Activated naive CD8-positive, alpha-beta T cell treated with anti-CD3 and anti-CD28 coated beads, Interleukin-2, amount 50 U/mL, for 16 hours (primary cell): ENCODE data around the gene RXRB.
A peak's percentile ranks its signal among the peaks of the same experiment; 100 is the strongest.

ENCODE experiments used
- DNase-seq: peaks from one replicate; pipeline ENCODE4 v3.0.0-alpha.2; 2020; ENCODE audit warnings: low read depth, low spot score

RXRB gene

GRCh38 chr6:33211666-33212422 is 11.4 kb upstream of the RXRB start:
- DNase-seq: no peak

- DNase-seq: no peak
Observed at GRCh38 chr6:33211136-33211535, 10.7 kb upstream of the RXRB start.

GRCh38 chr6:33209856-33210255 is 9.4 kb upstream of the RXRB start:
- no peak for DNase-seq

GRCh38 chr6:33208091-33208967 is 7.9 kb upstream of the RXRB start, which contains the start of gene RING1:
RING1 (plus strand) TSS chr6:33208500; CDS start chr6:33208823, 323 bp downstream.
- peak; percentile 72 for DNase-seq

GRCh38 chr6:33207552-33208090 is 7.2 kb upstream of the RXRB start:
- DNase-seq: no peak

GRCh38 chr6:33206864-33207551 is 6.5 kb upstream of the RXRB start:
- no peak for DNase-seq

- no peak for DNase-seq
Observed at GRCh38 chr6:33206027-33206863, 5.8 kb upstream of the RXRB start.

GRCh38 chr6:33205191-33206026 is 4.9 kb upstream of the RXRB start:
- no peak for DNase-seq

- peak; percentile 84 for DNase-seq
Observed at GRCh38 chr6:33204415-33205190, 4.1 kb upstream of the RXRB start, which contains the start of gene HSD17B8. HSD17B8 (plus strand) TSS chr6:33204655; CDS start chr6:33204669, 14 bp downstream.

- DNase-seq: no peak
Observed at GRCh38 chr6:33204165-33204414, 3.6 kb upstream of the RXRB start.

- DNase-seq: no peak
Observed at GRCh38 chr6:33203443-33204164, 3.1 kb upstream of the RXRB start.

GRCh38 chr6:33202799-33203198 is 2.3 kb upstream of the RXRB start:
- no peak for DNase-seq

- DNase-seq: no peak
Observed at GRCh38 chr6:33201935-33202334, 1.5 kb upstream of the RXRB start.

- DNase-seq: no peak
Observed at GRCh38 chr6:33201147-33201545, 681 bp upstream of the RXRB start.

GRCh38 chr6:33199687-33200218 is 712 bp downstream of the RXRB start:
- DNase-seq: peak; percentile 45

- DNase-seq: no peak
Observed at GRCh38 chr6:33198853-33199436, 1.5 kb downstream of the RXRB start.

GRCh38 chr6:33198159-33198852 is 2.2 kb downstream of the RXRB start:
- no peak for DNase-seq
